ENCODE measurements around the gene MT1B.

Gene MT1B

DNA sequence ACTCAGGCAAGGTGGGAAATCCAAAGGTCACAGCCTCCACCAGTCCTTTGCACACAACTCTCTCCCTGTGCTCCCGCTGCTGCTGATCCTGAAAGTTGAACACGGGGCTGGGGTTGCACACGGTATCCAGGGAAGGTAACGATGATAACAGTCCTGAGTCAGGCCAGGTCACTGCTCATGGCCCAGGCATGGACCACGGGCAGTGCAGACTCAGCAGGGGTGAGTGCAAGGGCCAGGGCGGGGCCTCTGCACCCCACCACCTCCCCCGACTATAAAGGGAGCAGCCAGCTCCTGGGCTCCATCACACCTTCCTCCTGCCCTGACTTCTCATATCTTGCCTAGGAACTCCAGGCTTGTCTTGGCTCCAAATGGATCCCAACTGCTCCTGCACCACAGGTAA is at the start of gene MT1B:
Gene MT1B, plus strand, starts transcription at position 301 of the 400 bp plus-strand sequence. Its CDS starts 68 bp downstream, at position 369.
- DNase-seq (ENCODE audit: low spot score): no peak

DNA sequence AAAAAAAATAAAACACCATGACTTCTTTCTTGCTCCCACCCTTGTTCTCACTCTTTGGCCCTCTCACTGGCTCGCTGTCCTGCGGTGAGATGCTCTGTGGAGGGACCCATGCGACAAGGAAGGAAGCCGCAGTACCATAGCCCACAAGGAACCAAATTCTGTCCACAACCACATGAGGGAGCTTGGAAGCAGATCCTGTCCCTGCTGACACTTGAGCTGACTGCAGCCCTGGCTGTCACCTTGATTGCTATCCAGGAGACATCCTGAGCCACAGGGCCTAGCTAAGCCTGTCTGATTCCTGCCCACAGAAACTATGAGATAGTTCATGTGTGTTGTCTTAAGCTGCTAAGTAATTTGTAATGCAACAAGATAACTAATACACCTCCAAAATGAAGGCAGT is 48.1 kb upstream of the MT1B start:
- DNase-seq (ENCODE audit: low spot score): peak; percentile 66

DNA sequence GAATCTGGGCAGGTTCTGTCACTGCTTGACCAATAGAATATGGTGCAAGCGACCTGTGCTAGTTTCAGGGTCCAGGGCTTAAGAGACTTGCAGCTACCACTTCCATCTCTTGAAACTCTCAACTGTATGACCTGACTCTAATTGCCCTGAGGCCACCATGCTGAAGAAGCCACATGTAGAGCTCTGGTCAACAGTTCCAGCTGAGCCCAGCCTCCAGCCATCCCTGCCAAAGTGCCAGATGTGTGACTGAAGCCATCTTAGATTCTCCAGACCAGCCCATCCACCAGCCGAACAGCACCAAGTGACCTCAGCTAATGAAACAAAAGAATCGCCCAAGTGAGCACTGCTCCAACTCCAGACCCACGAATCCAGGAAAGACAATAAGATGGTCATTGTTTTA is 46.7 kb upstream of the MT1B start:
- no peak for DNase-seq (ENCODE audit: low spot score)

DNA sequence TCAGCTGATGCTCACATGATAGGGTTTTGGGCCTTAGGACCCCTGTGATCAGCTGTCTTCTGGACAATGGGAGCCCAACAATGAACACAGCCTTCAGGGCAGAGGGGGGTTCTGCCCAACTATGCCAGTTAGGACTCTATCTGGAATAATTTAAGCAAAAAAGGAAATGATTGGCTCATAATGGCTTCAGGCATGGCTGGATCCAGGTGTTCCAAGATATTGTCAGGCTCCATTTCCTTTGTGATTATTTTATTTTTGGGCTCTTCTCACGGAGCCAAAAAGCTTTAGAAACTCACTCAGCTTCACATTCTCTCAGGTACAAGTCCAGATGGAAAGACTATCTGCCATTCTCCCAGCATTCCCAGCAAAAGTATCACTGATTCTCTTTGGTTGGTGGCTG is 46.2 kb upstream of the MT1B start:
- DNase-seq (ENCODE audit: low spot score): no peak

DNA sequence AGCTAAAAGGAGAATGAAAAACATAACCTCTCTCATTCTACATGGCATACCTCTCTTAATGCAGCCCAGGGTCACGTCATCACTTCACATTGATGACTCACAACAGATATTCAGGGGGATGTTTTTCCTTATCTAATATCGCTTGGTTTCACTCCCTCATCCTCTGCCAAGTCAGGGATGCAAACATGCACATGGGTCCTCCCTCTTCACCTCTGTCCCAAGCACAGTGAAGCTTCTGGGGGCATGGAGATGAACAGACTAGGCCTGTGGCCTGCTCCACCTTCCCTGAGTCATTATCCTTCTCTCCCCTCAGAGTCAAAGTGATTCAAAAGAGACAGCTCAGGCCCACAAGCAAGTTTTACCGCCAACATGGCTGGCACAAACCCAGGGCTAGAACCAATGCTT is 45.6 kb upstream of the MT1B start:
- peak; percentile 27 for DNase-seq (ENCODE audit: low spot score)

DNA sequence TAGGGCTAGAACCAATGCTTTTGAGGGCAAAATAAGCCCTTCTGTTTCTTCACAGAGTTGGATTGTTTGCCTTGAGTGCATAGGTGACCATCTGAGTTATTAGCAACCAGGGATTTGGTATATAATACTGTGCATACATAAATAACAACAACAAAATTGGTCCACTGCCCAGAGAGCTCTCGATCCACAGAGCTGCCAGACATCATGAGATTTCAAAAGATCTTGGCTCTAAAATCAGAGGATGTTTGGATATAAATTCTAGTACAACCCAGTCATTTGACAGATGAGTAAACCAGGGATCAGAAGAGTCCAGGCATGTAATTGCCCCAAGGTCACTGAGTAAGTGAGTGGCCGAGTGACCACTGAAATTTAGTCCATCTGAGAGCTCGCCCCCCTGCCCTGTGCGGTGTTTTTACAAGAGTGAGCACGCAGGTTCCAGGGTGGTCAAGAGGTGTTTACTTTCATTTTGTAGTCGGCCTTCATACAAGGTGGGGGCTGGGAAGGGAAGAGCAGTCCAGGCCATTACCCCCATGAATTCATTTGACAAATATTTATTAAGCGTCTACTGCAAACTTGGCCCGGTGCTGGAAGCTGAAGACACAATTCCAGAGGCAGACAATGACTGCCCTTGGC is 45.1 kb upstream of the MT1B start:
- DNase-seq (ENCODE audit: low spot score): peak; percentile 62

DNA sequence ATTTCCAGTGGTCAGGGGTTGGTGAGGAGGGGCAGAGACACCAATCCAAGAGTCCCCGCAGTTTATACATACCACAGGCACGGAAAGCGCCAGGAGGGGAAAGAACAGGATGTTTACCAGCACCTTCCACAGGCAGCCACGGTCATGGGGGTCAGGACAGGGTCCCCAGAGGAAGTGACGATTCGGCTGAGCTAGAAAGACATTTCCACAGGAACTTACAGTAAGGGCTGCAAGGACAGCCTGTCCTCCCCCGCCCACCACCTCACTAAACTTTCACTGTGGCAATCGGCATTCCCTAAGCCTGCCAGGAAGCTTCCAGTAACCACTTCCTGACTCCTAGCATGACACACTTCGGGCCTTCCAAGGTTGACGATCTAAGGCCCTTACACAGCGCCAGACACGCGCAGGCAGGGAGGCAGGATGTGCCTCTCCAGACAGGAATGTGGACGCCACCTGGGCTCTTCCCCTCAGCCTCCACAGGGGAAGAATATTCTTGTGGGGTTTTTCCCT is 44.5 kb upstream of the MT1B start:
- DNase-seq (ENCODE audit: low spot score): peak; percentile 94

DNA sequence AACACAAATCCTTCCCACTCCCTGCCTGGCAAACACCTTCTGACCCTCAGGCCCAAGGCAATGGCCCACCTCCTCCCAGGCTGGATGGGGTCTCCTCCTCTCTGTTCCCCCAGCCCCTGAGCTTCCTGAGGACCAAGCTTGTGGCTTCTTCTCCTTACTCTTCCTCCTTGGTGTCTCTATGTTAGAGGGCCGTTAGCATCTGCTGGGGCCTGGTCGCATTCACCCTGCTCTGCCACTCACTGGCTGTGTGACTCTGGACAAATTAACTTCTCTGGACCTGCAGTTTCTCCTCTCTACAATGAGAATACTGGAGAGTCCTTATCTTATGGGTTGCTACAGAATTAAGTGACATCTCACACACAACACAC is 44.0 kb upstream of the MT1B start:
- no peak for DNase-seq (ENCODE audit: low spot score)

DNA sequence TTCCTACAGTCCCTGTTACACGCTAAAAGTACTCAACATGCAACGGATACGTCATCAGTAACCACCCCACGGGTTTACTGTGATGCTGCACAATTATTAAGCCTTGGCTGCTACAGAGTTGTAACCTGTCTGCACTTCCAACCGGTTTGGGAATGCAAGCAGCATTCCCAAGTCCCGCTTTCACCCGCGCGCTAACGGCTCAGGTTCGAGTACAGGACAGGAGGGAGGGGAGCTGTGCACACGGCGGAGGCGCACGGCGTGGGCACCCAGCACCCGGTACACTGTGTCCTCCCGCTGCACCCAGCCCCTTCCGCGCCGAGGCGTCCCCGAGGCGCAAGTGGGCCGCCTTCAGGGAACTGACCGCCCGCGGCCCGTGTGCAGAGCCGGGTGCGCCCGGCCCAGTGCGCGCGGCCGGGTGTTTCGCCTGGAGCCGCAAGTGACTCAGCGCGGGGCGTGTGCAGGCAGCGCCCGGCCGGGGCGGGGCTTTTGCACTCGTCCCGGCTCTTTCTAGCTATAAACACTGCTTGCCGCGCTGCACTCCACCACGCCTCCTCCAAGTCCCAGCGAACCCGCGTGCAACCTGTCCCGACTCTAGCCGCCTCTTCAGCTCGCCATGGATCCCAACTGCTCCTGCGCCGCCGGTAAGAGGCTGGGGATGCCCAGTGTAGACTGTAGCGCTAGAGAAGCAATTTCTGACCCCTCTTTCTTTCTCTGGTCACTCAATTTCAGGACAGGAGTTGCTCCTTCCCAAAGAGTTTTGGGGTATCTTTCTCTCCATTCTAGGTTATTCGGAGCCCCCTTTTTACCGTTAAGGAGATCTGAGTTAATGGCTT is 43.4 kb upstream of the MT1B start, which contains the start of gene MT2A:
Gene MT2A, plus strand, starts transcription at position 542 of the 833 bp plus-strand sequence. Its CDS starts 72 bp downstream, at position 614.
- peak; percentile 97 for DNase-seq (ENCODE audit: low spot score)

DNA sequence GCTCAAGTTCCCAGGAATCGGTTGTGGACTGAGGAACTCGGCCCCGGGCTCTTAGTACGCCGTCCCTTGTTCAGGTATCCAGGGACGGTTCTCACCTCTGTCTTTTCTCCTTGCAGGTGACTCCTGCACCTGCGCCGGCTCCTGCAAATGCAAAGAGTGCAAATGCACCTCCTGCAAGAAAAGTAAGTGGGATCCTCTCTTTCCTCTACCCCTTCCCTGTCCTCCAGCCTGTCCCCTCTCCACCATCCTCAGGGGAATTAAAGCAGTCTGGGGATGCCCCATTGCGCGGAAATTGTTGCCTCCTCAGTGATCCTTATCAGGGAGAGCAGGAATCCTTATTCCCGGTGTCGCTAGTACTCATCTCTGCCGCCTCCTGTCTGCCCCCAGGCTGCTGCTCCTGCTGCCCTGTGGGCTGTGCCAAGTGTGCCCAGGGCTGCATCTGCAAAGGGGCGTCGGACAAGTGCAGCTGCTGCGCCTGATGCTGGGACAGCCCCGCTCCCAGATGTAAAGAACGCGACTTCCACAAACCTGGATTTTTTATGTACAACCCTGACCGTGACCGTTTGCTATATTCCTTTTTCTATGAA is 42.7 kb upstream of the MT1B start:
- peak; percentile 20 for DNase-seq (ENCODE audit: low spot score)

DNA sequence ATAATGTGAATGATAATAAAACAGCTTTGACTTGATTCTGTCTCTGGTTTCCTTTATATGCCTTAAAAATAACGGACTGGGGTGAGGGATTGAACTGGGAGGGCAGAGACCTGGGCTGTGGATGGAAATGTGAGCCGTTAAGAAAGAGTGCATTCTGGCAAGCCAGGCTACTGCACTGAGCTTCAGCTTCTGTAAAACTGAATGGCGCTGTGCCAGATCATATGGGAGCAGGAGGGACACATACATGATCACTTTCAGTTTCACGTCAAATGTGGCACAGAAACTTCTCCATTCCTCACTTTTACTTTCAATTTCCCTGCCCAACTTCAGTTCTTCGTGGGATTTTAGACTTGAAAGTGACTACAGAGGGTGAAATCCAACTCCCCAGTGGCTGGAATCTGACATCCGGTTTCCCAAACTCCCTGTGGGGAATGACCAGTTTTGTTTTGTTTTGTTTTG is 42.2 kb upstream of the MT1B start:
- peak; percentile 78 for DNase-seq (ENCODE audit: low spot score)

DNA sequence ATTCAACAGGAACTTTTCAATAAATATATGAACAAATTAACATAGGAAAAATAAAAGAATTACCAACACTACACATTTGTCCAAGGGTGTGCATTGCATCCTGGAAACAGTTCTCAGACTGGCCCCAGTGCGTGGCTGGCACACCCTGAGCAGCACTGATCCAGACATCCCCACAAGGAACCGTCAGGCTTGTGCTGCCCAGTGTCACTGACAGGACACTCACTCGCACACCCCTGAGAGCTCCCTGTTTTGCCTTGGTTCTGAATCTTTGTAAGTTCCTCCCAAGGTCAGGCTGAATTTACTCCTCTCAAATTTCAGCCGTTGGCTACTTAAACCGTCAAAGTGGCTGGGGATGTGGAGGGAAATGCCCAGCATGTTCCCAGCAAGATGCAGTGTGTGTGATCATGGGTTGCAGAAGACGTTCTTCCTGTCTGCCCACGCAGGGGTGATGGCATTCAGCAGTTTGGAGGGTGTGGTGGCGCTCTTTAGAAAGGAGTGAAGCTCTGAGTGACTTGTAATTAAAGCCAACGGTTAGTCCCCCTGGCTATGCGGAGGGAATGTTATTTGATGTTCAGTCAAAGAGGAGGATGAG is 41.6 kb upstream of the MT1B start:
- peak; percentile 91 for DNase-seq (ENCODE audit: low spot score)

DNA sequence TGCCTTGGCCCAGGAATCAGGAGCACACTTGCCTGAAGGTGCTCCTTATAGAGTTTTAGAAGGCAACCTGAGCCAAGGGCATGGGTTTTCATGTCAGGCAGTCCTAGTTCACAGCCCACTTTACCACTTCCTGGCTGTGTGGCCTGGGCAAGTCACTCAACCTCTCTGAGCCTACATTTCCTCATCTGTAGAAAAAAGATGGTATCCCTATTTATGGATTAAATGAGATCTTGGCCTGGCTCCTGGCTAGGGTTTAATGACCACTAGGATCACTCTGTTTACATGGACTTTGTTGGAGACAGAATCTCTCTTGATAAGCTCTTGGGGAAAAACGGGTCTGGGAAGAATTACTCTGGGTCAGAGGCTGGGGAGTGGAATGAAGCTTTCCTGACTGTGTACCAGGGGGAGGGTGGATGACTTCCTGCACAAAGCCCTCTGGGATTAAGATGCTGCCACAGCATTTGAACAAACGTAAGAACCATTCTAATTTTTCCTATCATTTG is 41.0 kb upstream of the MT1B start:
- DNase-seq (ENCODE audit: low spot score): no peak

DNA sequence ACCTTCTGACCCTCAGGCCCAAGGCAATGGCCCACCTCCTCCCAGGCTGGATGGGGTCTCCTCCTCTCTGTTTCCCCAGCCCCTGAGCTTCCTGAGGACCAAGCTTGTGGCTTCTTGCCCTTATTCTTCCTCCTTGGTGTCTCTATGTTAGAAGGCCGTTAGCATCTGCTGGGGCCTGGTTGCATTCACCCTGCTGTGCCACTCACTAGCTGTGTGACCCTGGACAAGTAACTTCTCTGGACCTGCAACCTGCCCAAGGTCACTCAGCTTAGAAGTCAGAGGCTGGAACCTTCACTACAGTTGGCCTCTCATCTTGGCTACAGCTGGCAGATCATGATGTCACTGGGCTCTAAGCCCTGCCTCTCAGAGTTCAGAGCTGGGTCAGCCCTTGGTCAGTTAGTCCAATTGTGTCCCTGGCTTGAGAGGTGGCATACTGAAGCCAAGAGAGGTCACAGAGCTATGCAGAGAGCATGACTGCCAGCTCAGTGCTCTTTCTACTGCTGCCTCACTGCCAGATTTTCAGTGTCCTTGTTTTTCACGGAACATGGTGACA is 40.3 kb upstream of the MT1B start:
- DNase-seq (ENCODE audit: low spot score): no peak

DNA sequence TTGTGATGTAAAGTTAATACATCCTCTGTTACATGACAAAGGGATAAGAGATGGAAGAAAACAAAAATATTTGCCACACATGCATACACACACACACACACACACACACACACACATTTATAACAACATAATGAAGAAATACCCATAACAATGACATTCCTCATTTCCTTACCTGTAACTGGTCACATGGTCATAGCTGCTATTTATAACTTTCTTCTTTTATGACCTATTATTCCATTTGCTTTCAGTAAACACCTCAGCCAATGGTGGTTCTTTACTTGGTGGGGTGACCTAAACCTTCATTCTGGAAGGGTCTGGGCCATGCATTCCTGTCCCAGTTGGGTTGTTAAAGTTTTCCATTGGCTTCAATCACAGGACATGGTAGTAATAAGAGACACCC is 38.0 kb upstream of the MT1B start:
- DNase-seq (ENCODE audit: low spot score): no peak

DNA sequence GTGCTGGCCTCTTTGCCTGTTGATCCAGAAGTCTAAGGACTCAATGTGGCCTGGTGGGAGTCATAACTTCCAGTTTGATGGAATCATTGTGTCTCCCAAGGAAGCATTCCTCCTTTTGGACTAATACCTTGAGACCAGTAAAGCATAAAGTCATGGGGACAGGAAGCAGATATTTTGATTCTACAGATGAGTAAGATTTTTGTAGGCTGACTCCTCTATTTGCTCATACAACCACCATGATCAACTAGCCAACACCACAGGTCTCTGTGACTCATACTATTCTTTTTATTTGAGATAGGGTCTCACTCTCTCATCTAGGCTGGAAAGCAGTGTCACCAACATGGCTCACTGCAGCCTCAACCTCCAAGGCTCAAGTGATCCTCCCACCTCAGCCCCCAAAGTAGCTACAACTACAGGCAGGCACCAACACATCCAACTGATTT is 37.1 kb upstream of the MT1B start:
- DNase-seq (ENCODE audit: low spot score): peak; percentile 58

DNA sequence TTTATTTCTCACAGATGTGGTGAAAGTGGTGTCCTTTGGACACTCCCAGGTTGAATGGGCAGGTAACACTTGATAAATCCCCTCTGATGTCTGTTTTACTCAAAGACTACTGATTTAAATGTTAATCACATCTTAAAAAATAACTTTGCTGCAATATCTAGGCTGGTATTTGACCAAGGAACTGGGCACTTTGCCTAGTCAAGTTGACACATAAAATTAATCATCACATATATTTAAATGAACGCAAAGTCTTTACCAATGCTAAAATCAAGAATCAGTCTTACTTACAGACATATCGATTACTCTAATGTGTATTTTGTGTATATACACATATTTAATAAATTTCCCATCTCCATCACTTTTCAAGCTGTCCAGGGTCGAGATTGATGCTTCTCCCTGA is 36.3 kb upstream of the MT1B start:
- DNase-seq (ENCODE audit: low spot score): no peak

DNA sequence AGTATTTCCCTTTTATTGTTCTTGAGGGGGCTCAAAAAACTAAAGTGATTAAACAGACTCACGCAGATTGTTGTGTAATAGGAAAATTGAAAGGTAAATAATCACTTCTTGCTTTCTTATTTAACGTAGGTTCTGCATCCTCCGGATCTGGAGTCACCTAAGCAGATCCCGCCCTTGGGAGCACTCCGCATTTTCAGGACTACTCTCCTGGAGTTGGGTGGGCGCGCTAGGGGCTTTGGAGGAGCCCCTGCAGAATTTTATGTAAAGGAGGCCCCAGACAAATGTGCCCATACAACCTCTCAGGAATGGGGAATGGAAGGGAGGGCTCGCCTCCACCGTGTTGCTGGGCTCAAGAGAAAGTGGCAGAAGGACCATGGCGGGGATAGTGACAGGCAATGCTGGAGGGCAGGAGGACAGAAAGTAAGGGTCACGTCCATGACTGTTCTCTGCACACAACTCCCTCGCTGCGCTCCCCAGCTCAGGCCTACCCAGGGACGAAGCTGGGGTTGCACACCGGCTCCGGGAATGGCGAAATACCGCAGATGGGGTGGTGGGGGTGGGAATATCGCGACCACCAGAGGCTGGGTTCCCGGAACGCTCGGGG is 35.0 kb upstream of the MT1B start:
- no peak for DNase-seq (ENCODE audit: low spot score)

DNA sequence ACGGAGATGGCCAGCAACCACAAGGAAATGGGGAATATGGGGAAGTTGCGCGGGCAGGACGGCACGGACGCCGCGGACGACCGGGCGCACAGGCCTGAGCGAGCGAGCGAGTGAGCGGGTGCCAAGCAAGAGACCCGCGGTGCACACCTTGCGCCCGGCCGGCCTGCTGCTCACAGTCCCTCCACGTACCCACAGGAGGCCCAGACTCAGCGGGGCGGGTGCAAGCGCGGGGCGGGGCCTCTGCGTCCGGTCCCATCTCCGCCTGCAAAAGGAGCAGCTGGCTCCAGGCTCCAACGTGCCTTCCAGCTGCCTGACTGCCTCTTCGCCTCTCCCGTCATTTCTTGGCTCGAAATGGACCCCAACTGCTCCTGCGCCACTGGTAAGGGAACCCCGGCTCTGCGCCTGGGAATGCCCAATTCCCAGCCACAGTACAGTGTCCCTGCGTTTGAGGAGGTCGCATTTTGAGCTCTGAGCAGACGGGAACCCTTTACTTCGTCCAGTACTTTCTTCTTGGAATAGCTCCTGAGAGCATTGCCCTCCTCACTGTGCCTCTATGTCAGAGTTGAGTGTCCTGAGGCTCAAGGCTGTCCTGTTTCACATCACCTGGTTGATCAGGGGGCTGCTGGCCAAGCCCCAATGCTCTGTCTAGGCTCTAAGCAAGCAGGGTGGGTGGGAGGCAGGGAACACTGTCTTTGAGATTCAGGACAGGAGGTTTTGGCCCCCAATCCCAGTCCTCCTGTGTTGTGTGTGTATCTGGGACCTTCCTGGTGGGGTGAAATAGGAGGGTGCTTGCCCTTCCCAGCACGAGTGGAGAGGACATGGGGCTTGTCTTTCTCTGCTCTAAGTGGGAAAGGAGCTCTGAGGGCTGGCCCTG is 34.2 kb upstream of the MT1B start:
- no peak for DNase-seq (ENCODE audit: low spot score)

DNA sequence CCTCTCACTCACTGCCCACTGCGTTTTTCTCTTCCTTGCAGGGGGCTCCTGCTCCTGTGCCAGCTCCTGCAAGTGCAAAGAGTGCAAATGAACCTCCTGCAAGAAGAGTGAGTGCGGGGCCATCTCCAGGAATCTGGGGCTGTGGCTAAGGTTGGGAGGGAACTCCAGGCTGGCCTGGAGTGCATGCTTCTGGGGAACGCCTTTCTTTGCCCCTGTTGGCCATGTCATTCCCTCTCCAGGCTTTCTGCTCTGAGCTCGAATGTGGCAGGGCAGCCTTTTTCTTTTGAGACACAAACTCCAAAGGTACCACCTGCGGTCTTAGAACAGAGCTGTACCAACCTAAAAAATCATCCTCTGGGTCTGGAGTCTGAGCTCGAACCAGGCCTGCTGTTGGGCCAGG is 33.5 kb upstream of the MT1B start:
- no peak for DNase-seq (ENCODE audit: low spot score)
